HEK293 (cell line): Measurements from ENCODE around the gene TMEM267.

Experiments
- CTCF ChIP-seq: fragments of 450-650 bp; formaldehyde crosslinking; IDR thresholded peaks from 2 replicates; pipeline ENCODE4 v1.5.1; 2016; ENCODE audit warnings: missing biosample characterization, missing genetic modification characterization
- EGR2 ChIP-seq: fragments of 450-650 bp; formaldehyde crosslinking; IDR thresholded peaks from 2 replicates; pipeline ENCODE4 v1.5.1; 2016; ENCODE audit warnings: low read depth, missing biosample characterization, missing genetic modification characterization
- GLIS1 ChIP-seq: fragments of 450-650 bp; formaldehyde crosslinking; IDR thresholded peaks from 2 replicates; pipeline ENCODE4 v1.5.1; 2016; ENCODE audit warnings: missing biosample characterization, missing genetic modification characterization
- HIC1 ChIP-seq: fragments of 450-650 bp; formaldehyde crosslinking; IDR thresholded peaks from 2 replicates; pipeline ENCODE4 v1.5.1; 2016; ENCODE audit warnings: missing biosample characterization, missing genetic modification characterization
- KLF7 ChIP-seq: fragments of 450-650 bp; formaldehyde crosslinking; IDR thresholded peaks from 2 replicates; pipeline ENCODE4 v1.5.1; 2016; ENCODE audit warnings: missing biosample characterization, missing genetic modification characterization, borderline replicate concordance
- PBX3 ChIP-seq: sonication (generic); formaldehyde crosslinking; IDR thresholded peaks from 2 replicates; pipeline ENCODE4 v1.8.1; 2022; ENCODE audit warnings: mild to moderate bottlenecking, moderate library complexity, missing genetic modification reagents
- SP7 ChIP-seq: fragments of 450-650 bp; formaldehyde crosslinking; IDR thresholded peaks from 2 replicates; pipeline ENCODE4 v1.5.1; 2016; ENCODE audit warnings: missing biosample characterization, missing genetic modification characterization
- TSHZ1 ChIP-seq: fragments of 450-650 bp; formaldehyde crosslinking; IDR thresholded peaks from 2 replicates; pipeline ENCODE4 v1.5.1; 2016; ENCODE audit warnings: missing biosample characterization, missing genetic modification characterization, borderline replicate concordance
- ZBTB20 ChIP-seq: fragments of 450-650 bp; formaldehyde crosslinking; IDR thresholded peaks from 2 replicates; pipeline ENCODE4 v1.5.1; 2016; ENCODE audit warnings: missing biosample characterization, missing genetic modification characterization
- ZFP37 ChIP-seq: fragments of 450-650 bp; formaldehyde crosslinking; IDR thresholded peaks from 2 replicates; pipeline ENCODE4 v1.5.1; 2016; ENCODE audit warnings: missing biosample characterization, missing genetic modification characterization
- ZIC2 ChIP-seq: fragments of 450-650 bp; formaldehyde crosslinking; IDR thresholded peaks from 2 replicates; pipeline ENCODE4 v1.5.1; 2016; ENCODE audit warnings: missing biosample characterization, missing genetic modification characterization
- ZNF19 ChIP-seq: fragments of 450-650 bp; formaldehyde crosslinking; IDR thresholded peaks from 2 replicates; pipeline ENCODE4; 2016; ENCODE audit warnings: missing biosample characterization, missing genetic modification characterization, low read depth
- ZNF26 ChIP-seq: fragments of 450-650 bp; formaldehyde crosslinking; IDR thresholded peaks from 2 replicates; pipeline ENCODE4 v1.5.1; 2016; ENCODE audit warnings: missing biosample characterization, missing genetic modification characterization
- ZNF274 ChIP-seq, 2 experiments: fragments of 200-500 bp in 1 of 2; fragments of 450-650 bp in 1 of 2; sonication (Bioruptor generic) in 1 of 2; formaldehyde crosslinking in 1 of 2; IDR thresholded peaks; 2 replicates each; pipeline versions ENCODE4 v1.5.1 to v1.6.1; 2014 to 2016; ENCODE audit warnings: borderline replicate concordance in 1 of 2, inconsistent platforms in 1 of 2, low read length in 1 of 2, missing biosample characterization in 1 of 2, missing genetic modification characterization in 1 of 2
- ZNF302 ChIP-seq: fragments of 450-650 bp; formaldehyde crosslinking; IDR thresholded peaks from 2 replicates; pipeline ENCODE4 v1.5.1; 2016; ENCODE audit warnings: missing biosample characterization, missing genetic modification characterization, low read depth
- ZNF311 ChIP-seq: fragments of 450-650 bp; formaldehyde crosslinking; IDR thresholded peaks from 2 replicates; pipeline ENCODE4 v1.5.1; 2017; ENCODE audit warnings: missing biosample characterization, missing genetic modification characterization, borderline replicate concordance
- ZNF549 ChIP-seq: fragments of 450-650 bp; IDR thresholded peaks from 2 replicates; pipeline ENCODE4 v1.5.1; 2018; ENCODE audit warnings: missing biosample characterization, missing genetic modification characterization, mild to moderate bottlenecking, inconsistent platforms, moderate library complexity
- ZNF585B ChIP-seq: fragments of 450-650 bp; formaldehyde crosslinking; IDR thresholded peaks from 2 replicates; pipeline ENCODE4 v1.5.1; 2016; ENCODE audit warnings: missing biosample characterization, missing genetic modification characterization
- ZNF596 ChIP-seq: fragments of 450-650 bp; IDR thresholded peaks from 2 replicates; pipeline ENCODE4 v1.5.0; 2018; ENCODE audit warnings: missing biosample characterization, mild to moderate bottlenecking, missing genetic modification characterization, moderate library complexity
- ZNF645 ChIP-seq: fragments of 450-650 bp; formaldehyde crosslinking; IDR thresholded peaks from 2 replicates; pipeline ENCODE4; 2016; ENCODE audit warnings: missing biosample characterization, missing genetic modification characterization
- ZNF664 ChIP-seq: fragments of 450-650 bp; formaldehyde crosslinking; IDR thresholded peaks from 2 replicates; pipeline ENCODE4 v1.5.1; 2016; ENCODE audit warnings: missing biosample characterization, missing genetic modification characterization
- ZNF707 ChIP-seq: fragments of 450-650 bp; formaldehyde crosslinking; IDR thresholded peaks from 2 replicates; pipeline ENCODE4 v1.5.1; 2016; ENCODE audit warnings: missing biosample characterization, missing genetic modification characterization
- ZNF785 ChIP-seq: fragments of 450-650 bp; formaldehyde crosslinking; IDR thresholded peaks from 2 replicates; pipeline ENCODE4 v1.5.1; 2016; ENCODE audit warnings: missing biosample characterization, missing genetic modification characterization
- ZNF830 ChIP-seq: fragments of 450-650 bp; IDR thresholded peaks from 2 replicates; pipeline ENCODE4 v1.5.0; 2018; ENCODE audit warnings: missing biosample characterization, missing genetic modification characterization, low read depth, mild to moderate bottlenecking, moderate library complexity
- ZSCAN5A ChIP-seq: fragments of 450-650 bp; formaldehyde crosslinking; IDR thresholded peaks from 2 replicates; pipeline ENCODE4 v1.5.1; 2016; ENCODE audit warnings: missing biosample characterization, missing genetic modification characterization

Gene TMEM267

GRCh38 chr5:43483298-43484105 lies at the start of gene TMEM267 (continued):
- TF ChIP-seq ZNF19 (tag by site-specific recombination) (no peak), ZNF830 (tag by site-specific recombination) (no peak), HIC1 (tag by site-specific recombination) (no peak), ZBTB20 (tag by site-specific recombination) (peak; percentile 95), ZSCAN5A (tag by site-specific recombination) (peak; percentile 87; the same call in 1 of the 2 replicates), TSHZ1 (tag by site-specific recombination) (peak; percentile 35; the same call in 1 of the 2 replicates), ZNF785 (tag by site-specific recombination) (peak; percentile 16; the same call in 1 of the 2 replicates), ZNF585B (tag by site-specific recombination) (no peak), ZNF596 (tag by site-specific recombination) (no peak), ZIC2 (tag by site-specific recombination) (peak; percentile 36; the same call in 1 of the 2 replicates), KLF7 (peak; percentile 78), ZNF274 (IDR thresholded peaks at IDR 0.05; ENCODE audit: low read length) (no peak), ZNF274 (tag by site-specific recombination; IDR thresholded peaks at IDR 0.05; ENCODE audit: borderline replicate concordance) (no peak), EGR2 (peak; percentile 82), ZNF26 (tag by site-specific recombination) (no peak), ZNF311 (no peak), ZNF549 (tag by site-specific recombination) (no peak), PBX3 (peak; percentile 7; the same call in 1 of the 2 replicates), ZNF664 (tag by site-specific recombination) (no peak), GLIS1 (tag by site-specific recombination) (no peak), ZNF645 (tag by site-specific recombination) (0 out of 2 replicates have a peak, but pooled peaks have one; percentile 39), ZNF302 (tag by site-specific recombination) (no peak), CTCF (tag by site-specific recombination) (peak; percentile 60), ZFP37 (tag by site-specific recombination) (peak; percentile 56; the same call in 1 of the 2 replicates), ZNF707 (tag by site-specific recombination) (0 out of 2 replicates have a peak, but pooled peaks have one; percentile 21), SP7 (tag by site-specific recombination) (peak; percentile 65)
